DND-41 (cell line): ENCODE results near the gene DIP2B.
"Not testable (repeated sequence)": the region's sequence is repeated elsewhere in the genome, so short reads cannot be mapped to it uniquely, and the experiment has no call there.

ENCODE experiments used
- ATAC-seq: fragments of 200-7000 bp; cut with Tn5 transposase; 3 replicates; pipeline ENCODE4 v1.9.1; 2021; ENCODE audit warnings: low read depth; ENCODE audit not compliant: insufficient read depth
- DNase-seq: peaks from one replicate; pipeline ENCODE4 v3.0.0-alpha.2; 2020
- H2AFZ ChIP-seq: 2 replicates; pipeline ENCODE4 v1.6.0; 2012; ENCODE audit warnings: low read depth, low read length
- H3K27ac ChIP-seq: 2 replicates; pipeline ENCODE4 v1.5.1; 2012; ENCODE audit warnings: low read length, inconsistent platforms
- H3K27me3 ChIP-seq: fragments of 200-600 bp; sonication (generic); 2 replicates; pipeline ENCODE4 v1.6.0; 2012; ENCODE audit warnings: low read length, mild to moderate bottlenecking, inconsistent platforms; ENCODE audit not compliant: insufficient read depth, poor library complexity
- H3K36me3 ChIP-seq: 2 replicates; pipeline ENCODE4 v1.5.1; 2012; ENCODE audit warnings: low read length, inconsistent platforms; ENCODE audit not compliant: insufficient read depth
- H3K4me1 ChIP-seq: 2 replicates; pipeline ENCODE4 v1.5.1; 2012; ENCODE audit warnings: mild to moderate bottlenecking, low read length; ENCODE audit not compliant: insufficient read depth
- H3K4me2 ChIP-seq: 2 replicates; pipeline ENCODE4 v1.6.0; 2012; ENCODE audit warnings: mild to moderate bottlenecking, moderate library complexity, low read length, inconsistent platforms; ENCODE audit not compliant: insufficient read depth
- H3K4me3 ChIP-seq, 2 experiments: fragments of 200-600 bp in 1 of 2; shearing (Covaris generic) in 1 of 2; 2 replicates each; pipeline ENCODE4 v1.5.1; 2012 to 2016; ENCODE audit warnings: inconsistent platforms in 2 of 2, low read length in 2 of 2, mild to moderate bottlenecking in 2 of 2, low read depth in 1 of 2, moderate library complexity in 1 of 2
- H3K79me2 ChIP-seq: 2 replicates; pipeline ENCODE4 v1.6.0; 2012; ENCODE audit warnings: low read length, inconsistent platforms; ENCODE audit not compliant: insufficient read depth
- H3K9ac ChIP-seq: 2 replicates; pipeline ENCODE4 v1.6.0; 2012; ENCODE audit warnings: low read depth, mild to moderate bottlenecking, inconsistent platforms, low read length, moderate library complexity
- H3K9me3 ChIP-seq: 2 replicates; pipeline ENCODE4 v1.5.1; 2012; ENCODE audit warnings: low read length, moderate library complexity, mild to moderate bottlenecking, inconsistent platforms; ENCODE audit not compliant: insufficient read depth, severe bottlenecking
- H4K20me1 ChIP-seq: 2 replicates; pipeline ENCODE4 v1.6.0; 2012; ENCODE audit warnings: low read length; ENCODE audit not compliant: insufficient read depth
- CTCF ChIP-seq: IDR thresholded peaks from 2 replicates; pipeline ENCODE4 v1.5.1; 2012; ENCODE audit warnings: borderline replicate concordance, low read length, moderate library complexity, mild to moderate bottlenecking; ENCODE audit not compliant: poor library complexity, severe bottlenecking; ENCODE audit errors: extremely low read depth
- EZH2 ChIP-seq: IDR thresholded peaks from 3 replicates; pipeline ENCODE4 v1.6.1; 2012; ENCODE audit warnings: borderline replicate concordance, low read depth, mild to moderate bottlenecking, moderate library complexity, low read length, inconsistent platforms; ENCODE audit not compliant: severe bottlenecking

The DIP2B gene

DNA sequence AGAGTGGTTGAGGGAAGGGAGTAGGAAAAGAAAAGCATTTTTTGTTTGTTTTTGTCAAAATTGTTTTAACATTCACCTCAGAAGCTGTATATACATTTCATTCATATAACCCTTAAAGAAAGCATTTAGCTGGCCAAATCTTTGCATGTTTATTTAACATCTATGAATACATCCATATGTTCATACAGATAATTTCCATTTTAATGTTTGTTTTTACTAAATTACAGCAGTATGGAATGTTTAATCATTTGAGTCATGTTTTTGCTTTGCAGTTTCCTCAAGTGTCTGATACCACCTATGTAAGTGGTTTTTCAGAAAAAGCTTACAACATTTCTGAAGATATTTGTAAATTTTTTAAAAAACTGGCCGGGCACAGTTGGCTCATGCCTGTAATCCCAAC, 174.8 kb downstream of the DIP2B start:
- no peak overlapping the region for H3K4me3 ChIP-seq
- no peaks in the 10 kb centered on the region for H3K4me1 ChIP-seq
- H3K27ac ChIP-seq, result no peak overlapping the region
- TF ChIP-seq EZH2 (no peak), CTCF (no peak)
- no peak overlapping the region for H3K9ac ChIP-seq
- H3K9me3 ChIP-seq, result no peaks in the 10 kb centered on the region
- no peaks in the 10 kb centered on the region for H3K79me2 ChIP-seq
- H3K36me3 ChIP-seq, result peaks cover 75% of the 10 kb centered on the region
- H2AFZ ChIP-seq, result no peak overlapping the region
- ATAC-seq, result no peak
- no peaks in the 10 kb centered on the region for H3K27me3 ChIP-seq
- DNase-seq, result no peak
- no peaks in the 10 kb centered on the region for H4K20me1 ChIP-seq
- H3K4me2 ChIP-seq, result no peak overlapping the region

GRCh38 chr12:50681064-50681463, 176.3 kb downstream of the DIP2B start:
- H3K27ac ChIP-seq, H3K27me3 ChIP-seq, ATAC-seq, H3K9me3 ChIP-seq, H3K4me2 ChIP-seq, H3K79me2 ChIP-seq, DNase-seq, H2AFZ ChIP-seq, H3K9ac ChIP-seq, H3K4me1 ChIP-seq, H3K4me3 ChIP-seq, H4K20me1 ChIP-seq: not testable (repeated sequence)
- peaks cover 67% of the 10 kb centered on the region for H3K36me3 ChIP-seq

DNA sequence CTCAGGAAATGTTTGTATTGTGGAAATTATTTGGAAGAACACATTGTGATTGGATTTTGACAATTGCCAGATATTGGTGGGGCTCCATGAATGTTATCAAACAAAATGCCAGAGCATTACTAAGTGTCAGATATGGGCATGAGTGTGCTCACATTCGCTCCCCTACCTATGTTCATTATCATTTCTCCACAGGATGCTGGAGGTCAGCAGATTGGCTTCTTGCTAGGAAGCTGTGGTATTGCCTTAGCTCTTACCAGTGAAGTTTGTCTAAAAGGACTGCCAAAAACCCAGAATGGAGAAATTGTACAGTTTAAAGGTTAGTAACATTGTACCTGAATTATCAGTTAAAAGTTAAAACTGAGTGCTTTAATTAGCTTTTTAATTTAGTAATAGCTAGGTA, 180.9 kb downstream of the DIP2B start:
- Histone ChIP-seq H3K36me3 (peaks cover 69% of the 10 kb centered on the region), H3K9ac (no peak overlapping the region), H3K9me3 (no peaks in the 10 kb centered on the region), H3K4me3 (no peak overlapping the region), H3K4me1 (no peaks in the 10 kb centered on the region), H3K79me2 (no peaks in the 10 kb centered on the region), H3K4me2 (no peak overlapping the region), H3K27me3 (no peaks in the 10 kb centered on the region), H4K20me1 (no peaks in the 10 kb centered on the region), H3K27ac (no peak overlapping the region), H2AFZ (no peak overlapping the region)
- ATAC-seq, result no peak
- no peak for DNase-seq
- TF ChIP-seq CTCF, result no peak
- no peak for TF ChIP-seq EZH2

DNA sequence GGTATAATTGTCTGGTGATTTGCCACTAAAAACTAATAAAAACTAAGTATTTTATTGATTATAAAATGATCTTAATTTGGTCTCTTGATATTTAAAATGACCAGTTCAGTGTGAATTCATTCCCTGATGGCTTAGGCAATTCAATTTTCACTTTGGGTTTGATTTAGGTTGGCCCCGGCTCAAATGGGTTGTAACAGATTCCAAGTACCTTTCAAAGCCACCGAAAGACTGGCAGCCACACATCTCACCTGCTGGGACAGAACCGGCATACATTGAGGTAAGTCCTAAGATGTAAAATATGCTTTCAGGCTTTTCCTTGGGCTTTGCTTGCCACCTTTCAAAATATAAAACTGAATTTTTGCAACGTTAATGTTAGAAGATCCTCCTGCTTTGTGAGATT, 181.6 kb downstream of the DIP2B start:
- H3K4me2 ChIP-seq, result no peak overlapping the region
- no peak for DNase-seq

More for the DNA sequence above, 181.6 kb downstream of the DIP2B start:
- H2AFZ ChIP-seq, result no peak overlapping the region
- no peak overlapping the region for H3K9ac ChIP-seq
- ATAC-seq, result no peak
- H3K79me2 ChIP-seq, result no peaks in the 10 kb centered on the region
- TF ChIP-seq CTCF, result no peak
- no peak for TF ChIP-seq EZH2
- H3K4me1 ChIP-seq, result no peaks in the 10 kb centered on the region
- peaks cover 69% of the 10 kb centered on the region for H3K36me3 ChIP-seq
- H3K4me3 ChIP-seq, result no peak overlapping the region
- H3K9me3 ChIP-seq, result no peaks in the 10 kb centered on the region
- no peaks in the 10 kb centered on the region for H4K20me1 ChIP-seq
- no peak overlapping the region for H3K27ac ChIP-seq
- no peaks in the 10 kb centered on the region for H3K27me3 ChIP-seq
